Measurements from ENCODE around the gene PTPRU. TPM values are rescaled to one million over a fixed set of nuclear protein-coding genes. Genes with fewer than 3 reads are reported as not detected.

The PTPRU gene
- total and polyA plus RNA-seq, 2 of the 8 experiments (the other 6 are each of a cell fraction or from before 2014, with no cell fraction given) = 33.8 to 41.8 TPM

DNA sequence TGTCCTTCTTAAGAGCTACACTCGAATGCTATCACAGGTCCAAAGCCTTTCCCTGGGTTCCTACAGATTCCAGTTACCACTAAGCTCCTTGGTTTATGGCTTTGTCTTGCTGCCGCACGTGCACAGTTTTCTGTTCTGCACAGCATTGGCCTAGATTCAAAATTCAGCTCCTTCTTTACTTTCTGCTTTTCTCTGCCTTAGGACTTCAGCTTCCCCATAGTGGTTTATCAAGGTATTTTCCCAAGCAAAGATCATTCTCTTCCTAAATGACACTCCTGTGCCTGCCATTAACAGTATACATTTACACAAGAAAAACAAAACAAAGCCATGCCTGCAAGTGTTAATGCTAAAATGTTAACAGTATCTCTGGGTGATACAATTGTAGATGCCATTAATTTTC, 41.8 kb downstream of the PTPRU start:
- H3K9ac ChIP-seq (replicated peaks in 1 of 4; ENCODE audit: extremely low read depth in 1 of 4, low read depth in 3 of 4, low read length in 3 of 4) = no peak overlapping the region
- H3K36me3 ChIP-seq (ENCODE audit: control insufficient read depth in 2 of 4, insufficient read depth in 4 of 4, low read length in 3 of 4) = 0 out of 8 replicates have a peak, but pooled peaks cover 0 to 7% (median 0%) of the 10 kb centered on the region in 4 experiments
- no peak overlapping the region for H3K14ac ChIP-seq (ENCODE audit: insufficient read length)
- no peak overlapping the region for H4K91ac ChIP-seq (replicated peaks; ENCODE audit: insufficient read length, low read length)
- H3K4me3 ChIP-seq (ENCODE audit: extremely low read depth in 1 of 4, insufficient read depth in 2 of 4, low read depth in 3 of 4, low read length in 4 of 4) = no peak overlapping the region
- no peak overlapping the region for H2AK5ac ChIP-seq (ENCODE audit: low read depth, low read length)
- TF ChIP-seq JUND (IDR thresholded peaks at IDR 0.05; ENCODE audit: low read length) (no peak), RAD21 (IDR thresholded peaks at IDR 0.05 in 1 of 2, conservative IDR thresholded peaks at IDR 0.05 in 1 of 2; ENCODE audit: low read depth in 2 of 2, low read length in 2 of 2) (no peak), KDM4A (IDR thresholded peaks at IDR 0.05; ENCODE audit: low read depth, low read length, severe bottlenecking) (no peak), TEAD4 (IDR thresholded peaks at IDR 0.05; ENCODE audit: low read depth, low read length) (no peak), BACH1 (IDR thresholded peaks at IDR 0.05; ENCODE audit: low read length) (no peak)
- TF ChIP-seq, protein P1, sequence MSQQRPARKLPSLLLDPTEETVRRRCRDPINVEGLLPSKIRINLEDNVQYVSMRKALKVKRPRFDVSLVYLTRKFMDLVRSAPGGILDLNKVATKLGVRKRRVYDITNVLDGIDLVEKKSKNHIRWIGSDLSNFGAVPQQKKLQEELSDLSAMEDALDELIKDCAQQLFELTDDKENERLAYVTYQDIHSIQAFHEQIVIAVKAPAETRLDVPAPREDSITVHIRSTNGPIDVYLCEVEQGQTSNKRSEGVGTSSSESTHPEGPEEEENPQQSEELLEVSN (IDR thresholded peaks at IDR 0.05) = no peak
- H2BK120ac ChIP-seq (replicated peaks; ENCODE audit: low read depth, low read length) = no peak overlapping the region
- H2BK15ac ChIP-seq (ENCODE audit: low read length) = no peak overlapping the region
- no peaks in the 10 kb centered on the region for H4K20me1 ChIP-seq (replicated peaks in 1 of 2; ENCODE audit: control insufficient read depth in 1 of 2, insufficient read depth in 2 of 2, low read length in 2 of 2)
- FAIRE-seq = no peak
- H2BK12ac ChIP-seq (ENCODE audit: low read depth, low read length) = no peak overlapping the region
- no peak overlapping the region for H3K4ac ChIP-seq (replicated peaks; ENCODE audit: insufficient read length, low read depth, low read length)
- no peaks in the 10 kb centered on the region for H3K79me2 ChIP-seq (ENCODE audit: control insufficient read depth in 1 of 2, insufficient read depth in 2 of 2, low read length in 2 of 2)
- no peak overlapping the region for H4K5ac ChIP-seq (ENCODE audit: insufficient read length, low read depth, low read length)
- no peaks in the 10 kb centered on the region; the same call in 1 of the 2 replicates for H3K23me2 ChIP-seq (ENCODE audit: low read depth, low read length)
- peaks cover 4% of the 10 kb centered on the region; the same call in 1 of the 2 replicates for H3K79me1 ChIP-seq (ENCODE audit: low read depth, low read length)
- ChIA-PET CTCF (ENCODE audit: partially characterized antibody) (interaction anchor here (1.0 to 1.6 kb wide), 7 partner anchors 9 to 138 kb away, joined by 3 to 6 read pairs (median 4); no protein-coding TSS in a partner anchor), POLR2A (ENCODE audit: partially characterized antibody) (no interaction called here)
- H3K56ac ChIP-seq (replicated peaks; ENCODE audit: insufficient read length, low read depth, low read length) = no peak overlapping the region
- no peak for DNase-seq (ENCODE audit: low read depth in 1 of 2, low spot score in 2 of 2)
- WGBS, 2 experiments (ENCODE audit: extremely low coverage in 1 of 2, insufficient coverage in 1 of 2, insufficient read length in 1 of 2, insufficient replicate concordance in 2 of 2, low coverage in 1 of 2, low lambda C conversion rate in 2 of 2, missing lambda C conversion rate in 1 of 2) = 95% methylated on average over 3 of the region's 3 CpGs; no CpG with 5 or more reads in 1 of the 2 experiments
- H4K8ac ChIP-seq (ENCODE audit: extremely low read depth, insufficient read depth, low read length) = no peak overlapping the region
- peaks cover 0 to 7% (median 5%) of the 10 kb centered on the region in 4 experiments; a peak in 6 of 7 replicates for H3K4me1 ChIP-seq (replicated peaks in 1 of 4; ENCODE audit: control insufficient read depth in 3 of 4, insufficient read depth in 4 of 4, low read length in 3 of 4)
- no peaks in the 10 kb centered on the region for H3K9me3 ChIP-seq (ENCODE audit: insufficient read depth in 2 of 2, low read depth in 1 of 2, low read length in 1 of 2)
- no peak overlapping the region for H3K18ac ChIP-seq (ENCODE audit: extremely low read depth, low read length)
- no peak overlapping the region for H2BK5ac ChIP-seq (ENCODE audit: low read depth, low read length)
- H3K4me2 ChIP-seq (ENCODE audit: insufficient read depth in 1 of 2, low read depth in 2 of 2, low read length in 2 of 2) = no peak overlapping the region
- H2BK20ac ChIP-seq (ENCODE audit: low read length) = no peak overlapping the region
- no peaks in the 10 kb centered on the region for H3K27me3 ChIP-seq (replicated peaks in 1 of 4; ENCODE audit: control insufficient read depth in 3 of 4, extremely low read depth in 1 of 4, insufficient read depth in 3 of 4, low read length in 3 of 4)
- no peak overlapping the region for H3K23ac ChIP-seq (ENCODE audit: insufficient read length)
- H2AFZ ChIP-seq (ENCODE audit: low read length) = no peak overlapping the region
- H3K27ac ChIP-seq (ENCODE audit: low read depth, low read length) = no peak overlapping the region

Measured in H1 (cell line).